ENCODE measurements around the gene EXOSC5.

Gene EXOSC5

DNA sequence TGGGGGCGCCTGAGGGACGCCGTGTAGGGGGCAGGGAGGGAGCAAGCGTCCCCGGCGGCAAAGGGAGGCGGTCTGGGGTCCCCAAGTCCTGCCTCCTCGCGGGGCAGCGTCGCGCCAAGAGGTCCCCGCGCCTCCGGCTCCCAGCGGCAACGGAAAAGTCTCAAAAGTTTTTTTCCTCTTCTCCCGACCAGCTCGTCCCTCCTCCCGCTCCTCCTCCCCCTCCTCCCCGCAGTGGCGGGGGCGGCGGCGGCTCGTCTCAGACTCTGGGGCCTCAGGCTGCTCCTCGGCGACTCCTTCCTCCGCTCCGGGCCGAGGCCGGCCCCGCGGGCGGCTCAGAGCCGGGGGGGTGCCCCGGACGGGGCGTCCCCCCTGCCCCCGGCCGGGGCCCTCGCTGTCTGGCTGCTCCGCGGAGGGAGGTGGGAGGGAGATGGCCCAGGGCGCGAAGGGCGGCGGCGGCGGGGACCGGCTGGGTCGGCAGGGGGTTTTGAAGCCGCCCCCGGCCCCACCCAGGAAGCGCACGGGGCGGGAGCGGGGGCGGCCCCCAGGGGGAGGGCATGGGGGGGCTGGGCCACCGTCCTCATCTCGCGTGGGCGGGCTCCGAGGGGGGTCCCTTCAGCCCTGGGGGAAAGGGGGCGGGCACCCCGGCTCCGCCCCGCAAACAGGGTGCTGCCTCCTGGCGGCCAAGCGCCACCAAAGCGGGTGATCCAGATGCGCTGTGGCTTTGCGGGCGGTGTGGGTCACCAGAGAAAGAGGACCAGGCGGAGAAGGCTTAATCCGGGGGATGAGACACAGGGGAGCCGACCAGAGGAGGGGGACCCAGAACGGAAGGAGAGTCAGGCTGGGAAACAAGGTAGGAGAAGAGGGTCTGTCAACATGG lies 43.5 kb downstream of the EXOSC5 start, which contains the start of gene TGFB1:
Gene TGFB1, minus strand, starts transcription at position 457 of the 877 bp plus-strand sequence. CDS start 878 bp downstream, outside the sequence.
- 1% methylated on average over 48 of the region's 78 CpGs for WGBS
- H3K27ac ChIP-seq (ENCODE audit: low read length, poor library complexity, severe bottlenecking): no peak within 1 kb of the TSS

DNA sequence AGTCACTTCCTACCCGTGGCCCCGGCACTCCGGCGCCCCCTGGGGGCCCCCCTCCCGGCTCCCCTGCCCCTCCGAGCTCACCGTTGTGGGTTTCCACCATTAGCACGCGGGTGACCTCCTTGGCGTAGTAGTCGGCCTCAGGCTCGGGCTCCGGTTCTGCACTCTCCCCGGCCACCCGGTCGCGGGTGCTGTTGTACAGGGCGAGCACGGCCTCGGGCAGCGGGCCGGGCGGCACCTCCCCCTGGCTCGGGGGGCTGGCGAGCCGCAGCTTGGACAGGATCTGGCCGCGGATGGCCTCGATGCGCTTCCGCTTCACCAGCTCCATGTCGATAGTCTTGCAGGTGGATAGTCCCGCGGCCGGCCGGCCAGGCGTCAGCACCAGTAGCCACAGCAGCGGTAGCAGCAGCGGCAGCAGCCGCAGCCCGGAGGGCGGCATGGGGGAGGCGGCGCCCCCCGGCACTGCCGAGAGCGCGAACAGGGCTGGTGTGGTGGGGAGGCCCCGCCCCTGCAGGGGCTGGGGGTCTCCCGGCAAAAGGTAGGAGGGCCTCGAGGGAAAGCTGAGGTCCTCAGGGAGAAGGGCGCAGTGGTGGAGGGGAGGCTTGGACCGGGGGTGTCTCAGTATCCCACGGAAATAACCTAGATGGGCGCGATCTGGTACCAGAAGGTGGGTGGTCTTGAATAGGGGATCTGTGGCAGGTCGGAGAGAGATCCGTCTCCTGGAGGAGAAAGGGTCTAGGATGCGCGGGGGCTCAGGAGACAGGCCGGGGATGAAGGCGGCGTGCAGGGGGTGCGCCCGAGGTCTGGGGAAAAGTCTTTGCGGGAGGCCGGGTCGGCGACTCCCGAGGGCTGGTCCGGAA lies 44.3 kb downstream of the EXOSC5 start:
- peak overlapping the region in 1 of 2 experiments; percentile 84 for H2BK12ac ChIP-seq (ENCODE audit: low read length in 2 of 2)
- H3K4me2 ChIP-seq (ENCODE audit: low read length, poor library complexity, severe bottlenecking): peak overlapping the region; percentile 98
- H3K36me3 ChIP-seq (ENCODE audit: control insufficient read depth in 1 of 2, insufficient read depth in 2 of 2, low read depth in 1 of 2, low read length in 2 of 2): peaks cover 4 to 14% of the 10 kb centered on the region in 2 experiments
- peak overlapping the region in 1 of 2 experiments; percentile 99 for H3K23ac ChIP-seq (ENCODE audit: low read length in 2 of 2)
- no peak overlapping the region for H3K27ac ChIP-seq (ENCODE audit: low read length, poor library complexity, severe bottlenecking)
- peak overlapping the region; percentile 87 for H4K8ac ChIP-seq (ENCODE audit: low read length)
- H2AFZ ChIP-seq (ENCODE audit: low read depth, low read length): peak overlapping the region; percentile 0
- peak overlapping the region; percentile 96 to 98 for H3K18ac ChIP-seq (ENCODE audit: low read depth in 1 of 2, low read length in 2 of 2)
- peak overlapping the region; percentile 78 for H4K91ac ChIP-seq (ENCODE audit: low read length)
- H3K9me3 ChIP-seq (ENCODE audit: control insufficient read depth, low read length): no peaks in the 10 kb centered on the region
- H3K9ac ChIP-seq (ENCODE audit: low read length): peak overlapping the region; percentile 90
- no peak overlapping the region for H2AK5ac ChIP-seq (ENCODE audit: low read length, severe bottlenecking)
- peaks cover 14% of the 10 kb centered on the region for H3K4me1 ChIP-seq (ENCODE audit: control insufficient read depth, insufficient read depth, low read depth, low read length)
- peak overlapping the region; percentile 90 to 91 for H3K4ac ChIP-seq (ENCODE audit: low read depth in 1 of 2, low read length in 2 of 2)
- WGBS: under 1% methylated on average over 69 of the region's 71 CpGs
- peak overlapping the region; percentile 93 for H2BK120ac ChIP-seq (ENCODE audit: low read depth, low read length)
- H2BK15ac ChIP-seq (ENCODE audit: low read depth, poor library complexity, severe bottlenecking): peak overlapping the region; percentile 82
- H2BK5ac ChIP-seq (ENCODE audit: low read depth, low read length, poor library complexity, severe bottlenecking): peak overlapping the region; percentile 33
- peak overlapping the region in 1 of 2 experiments; percentile 98 for H3K14ac ChIP-seq (ENCODE audit: low read length in 2 of 2)
- H3K27me3 ChIP-seq (ENCODE audit: control insufficient read depth in 1 of 2, insufficient read depth in 1 of 2, low read length in 2 of 2): no peaks in the 10 kb centered on the region
- H3K4me3 ChIP-seq (ENCODE audit: insufficient read depth in 1 of 2, low read depth in 1 of 2, low read length in 2 of 2): peak overlapping the region; percentile 84 to 99
- peaks cover 16% of the 10 kb centered on the region for H3K79me1 ChIP-seq (replicated peaks; ENCODE audit: low read length, poor library complexity, severe bottlenecking)
- peak; percentile 73 for DNase-seq

More for the DNA sequence above, 43.5 kb downstream of the EXOSC5 start, which contains the start of gene TGFB1:
- Histone ChIP-seq H2AFZ (ENCODE audit: low read depth, low read length) (peak within 1 kb of the TSS; percentile 0), H3K14ac (ENCODE audit: low read length in 2 of 2) (peak within 1 kb of the TSS in 1 of 2 experiments; percentile 98), H2BK120ac (ENCODE audit: low read depth, low read length) (peak within 1 kb of the TSS; percentile 93), H4K8ac (ENCODE audit: low read length) (peak within 1 kb of the TSS; percentile 87), H2AK5ac (ENCODE audit: low read length, severe bottlenecking) (no peak within 1 kb of the TSS), H3K4ac (ENCODE audit: low read depth in 1 of 2, low read length in 2 of 2) (peak within 1 kb of the TSS; percentile 90 to 91), H3K4me1 (ENCODE audit: control insufficient read depth, insufficient read depth, low read depth, low read length) (peaks cover 12% of the 10 kb centered on the region), H3K9ac (ENCODE audit: low read length) (peak within 1 kb of the TSS; percentile 90), H2BK5ac (ENCODE audit: low read depth, low read length, poor library complexity, severe bottlenecking) (peak within 1 kb of the TSS; percentile 33), H3K18ac (ENCODE audit: low read depth in 1 of 2, low read length in 2 of 2) (peak within 1 kb of the TSS; percentile 96 to 98), H3K79me1 (replicated peaks; ENCODE audit: low read length, poor library complexity, severe bottlenecking) (peaks cover 11% of the 10 kb centered on the region), H2BK15ac (ENCODE audit: low read depth, poor library complexity, severe bottlenecking) (peak within 1 kb of the TSS; percentile 82), H3K9me3 (ENCODE audit: control insufficient read depth, low read length) (no peaks in the 10 kb centered on the region), H3K4me3 (ENCODE audit: insufficient read depth in 1 of 2, low read depth in 1 of 2, low read length in 2 of 2) (peak within 1 kb of the TSS; percentile 84 to 99), H4K91ac (ENCODE audit: low read length) (peak within 1 kb of the TSS; percentile 78), H2BK12ac (ENCODE audit: low read length in 2 of 2) (peak within 1 kb of the TSS in 1 of 2 experiments; percentile 84), H3K27me3 (ENCODE audit: control insufficient read depth in 1 of 2, insufficient read depth in 1 of 2, low read length in 2 of 2) (no peaks in the 10 kb centered on the region), H3K4me2 (ENCODE audit: low read length, poor library complexity, severe bottlenecking) (peak within 1 kb of the TSS; percentile 98), H3K23ac (ENCODE audit: low read length in 2 of 2) (peak within 1 kb of the TSS in 1 of 2 experiments; percentile 99), H3K36me3 (ENCODE audit: control insufficient read depth in 1 of 2, insufficient read depth in 2 of 2, low read depth in 1 of 2, low read length in 2 of 2) (peaks cover 0 to 11% of the 10 kb centered on the region in 2 experiments)
- DNase-seq: peak; percentile 90

DNA sequence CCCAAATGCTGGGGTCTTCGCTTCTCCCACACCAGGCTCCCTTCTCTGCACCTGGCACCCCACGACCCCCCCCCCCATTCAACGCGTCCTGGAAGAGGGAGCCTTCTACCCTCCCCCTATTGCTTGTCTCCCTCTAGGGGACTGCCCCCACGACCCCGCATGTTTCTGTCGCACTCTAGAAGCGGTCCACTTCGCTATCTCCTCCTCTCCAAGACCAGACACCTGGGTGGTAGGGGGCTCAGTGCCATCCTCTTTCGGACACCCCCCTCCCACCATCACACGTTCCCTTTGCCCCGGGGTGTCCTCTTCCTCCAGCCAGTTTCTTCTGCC lies 44.9 kb downstream of the EXOSC5 start:
- H3K4me3 ChIP-seq (ENCODE audit: insufficient read depth in 1 of 2, low read depth in 1 of 2, low read length in 2 of 2): peak overlapping the region; percentile 84 to 99
- H3K23ac ChIP-seq (ENCODE audit: low read length in 2 of 2): peak overlapping the region in 1 of 2 experiments; percentile 99
- H2BK5ac ChIP-seq (ENCODE audit: low read depth, low read length, poor library complexity, severe bottlenecking): no peak overlapping the region
- H3K9me3 ChIP-seq (ENCODE audit: control insufficient read depth, low read length): no peaks in the 10 kb centered on the region
- H3K36me3 ChIP-seq (ENCODE audit: control insufficient read depth in 1 of 2, insufficient read depth in 2 of 2, low read depth in 1 of 2, low read length in 2 of 2): peaks cover 7 to 15% of the 10 kb centered on the region in 2 experiments
- peak overlapping the region in 1 of 2 experiments; percentile 84 for H3K4ac ChIP-seq (ENCODE audit: low read depth in 1 of 2, low read length in 2 of 2)
- peak overlapping the region in 1 of 2 experiments; percentile 82 for H3K14ac ChIP-seq (ENCODE audit: low read length in 2 of 2)
- DNase-seq: peak; percentile 16
- H2BK120ac ChIP-seq (ENCODE audit: low read depth, low read length): peak overlapping the region; percentile 93
- no peaks in the 10 kb centered on the region for H3K27me3 ChIP-seq (ENCODE audit: control insufficient read depth in 1 of 2, insufficient read depth in 1 of 2, low read length in 2 of 2)
- peak overlapping the region; percentile 48 to 87 for H3K18ac ChIP-seq (ENCODE audit: low read depth in 1 of 2, low read length in 2 of 2)
- 1% methylated on average over 12 of the region's 12 CpGs for WGBS
- H4K8ac ChIP-seq (ENCODE audit: low read length): peak overlapping the region; percentile 31
- H3K4me2 ChIP-seq (ENCODE audit: low read length, poor library complexity, severe bottlenecking): peak overlapping the region; percentile 98
- no peak overlapping the region for H2BK15ac ChIP-seq (ENCODE audit: low read depth, poor library complexity, severe bottlenecking)
- peaks cover 18% of the 10 kb centered on the region for H3K79me1 ChIP-seq (replicated peaks; ENCODE audit: low read length, poor library complexity, severe bottlenecking)
- no peak overlapping the region for H2AFZ ChIP-seq (ENCODE audit: low read depth, low read length)
- H4K91ac ChIP-seq (ENCODE audit: low read length): no peak overlapping the region
- peak overlapping the region; percentile 90 for H3K9ac ChIP-seq (ENCODE audit: low read length)
- peak overlapping the region in 1 of 2 experiments; percentile 83 for H2BK12ac ChIP-seq (ENCODE audit: low read length in 2 of 2)
- no peak overlapping the region for H3K27ac ChIP-seq (ENCODE audit: low read length, poor library complexity, severe bottlenecking)
- no peak overlapping the region for H2AK5ac ChIP-seq (ENCODE audit: low read length, severe bottlenecking)
- H3K4me1 ChIP-seq (ENCODE audit: control insufficient read depth, insufficient read depth, low read depth, low read length): peaks cover 14% of the 10 kb centered on the region
